Iris pigment epithelial cell (primary cell): ENCODE measurements around the gene OR2T27.
"Not testable (repeated sequence)": the region's sequence is repeated elsewhere in the genome, so short reads cannot be mapped to it uniquely, and the experiment has no call there.

ENCODE experiments used
- DNase-seq: peaks from one replicate; pipeline ENCODE4 v3.0.0-alpha.2; 2011; ENCODE audit warnings: low read depth

The OR2T27 gene

DNA sequence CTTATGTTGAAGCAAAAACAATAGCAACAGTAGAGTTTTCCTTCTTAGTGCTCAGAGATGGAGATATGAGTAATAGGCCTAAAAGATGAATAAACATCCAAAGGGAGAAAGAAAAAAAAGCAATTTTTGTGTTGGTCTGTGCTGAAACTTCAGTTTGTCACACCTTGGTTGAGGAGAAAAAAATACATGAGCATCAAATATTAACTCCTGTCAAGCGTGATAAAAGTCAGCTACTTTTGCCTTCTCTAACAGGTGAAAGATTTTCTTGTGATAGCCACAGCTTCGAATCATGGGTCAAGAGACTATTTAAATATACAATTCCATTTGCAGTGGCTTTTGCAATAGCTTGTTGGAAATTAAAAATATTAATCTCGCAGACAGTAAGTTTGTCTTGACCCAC is 14.4 kb downstream of the OR2T27 start:
- DNase-seq = not testable (repeated sequence)

DNA sequence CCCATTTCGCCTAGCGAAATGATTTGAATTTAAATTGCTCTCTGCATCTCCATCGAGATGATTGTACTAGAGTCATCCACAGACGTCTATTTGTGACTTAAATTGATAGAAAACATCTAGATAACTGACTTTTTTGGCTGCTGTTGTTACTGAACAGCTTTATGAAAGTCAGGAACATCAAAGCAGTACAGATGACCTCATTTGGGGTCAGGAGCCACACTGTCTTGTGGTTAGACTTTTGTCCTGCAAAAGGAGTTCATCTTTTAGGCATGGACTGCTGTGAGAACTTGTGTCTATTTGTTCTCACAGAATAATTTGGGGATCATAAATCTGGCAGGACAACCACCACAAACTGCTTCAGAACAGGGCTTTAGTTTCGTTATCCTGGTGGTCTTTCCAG is 15.7 kb downstream of the OR2T27 start:
- not testable (repeated sequence) for DNase-seq

DNA sequence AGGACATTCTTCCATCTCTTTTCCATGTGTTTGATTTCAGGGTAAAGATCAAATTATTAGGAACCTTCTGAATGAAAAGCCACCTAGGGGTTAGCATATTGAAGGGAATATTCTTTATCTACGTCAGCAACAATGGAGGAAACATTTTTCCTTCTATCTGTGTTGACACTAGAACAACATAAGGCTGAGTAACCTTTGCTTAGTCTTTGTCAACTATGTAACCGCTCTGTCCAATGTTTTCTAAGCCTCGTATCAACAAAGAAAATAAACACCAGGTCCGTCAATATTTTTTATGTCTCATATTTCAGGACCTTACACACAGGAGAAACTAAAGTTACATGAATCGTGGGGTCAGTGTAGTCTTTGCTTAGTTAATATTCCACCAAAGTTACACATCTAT is 18.7 kb downstream of the OR2T27 start:
- DNase-seq = not testable (repeated sequence)

DNA sequence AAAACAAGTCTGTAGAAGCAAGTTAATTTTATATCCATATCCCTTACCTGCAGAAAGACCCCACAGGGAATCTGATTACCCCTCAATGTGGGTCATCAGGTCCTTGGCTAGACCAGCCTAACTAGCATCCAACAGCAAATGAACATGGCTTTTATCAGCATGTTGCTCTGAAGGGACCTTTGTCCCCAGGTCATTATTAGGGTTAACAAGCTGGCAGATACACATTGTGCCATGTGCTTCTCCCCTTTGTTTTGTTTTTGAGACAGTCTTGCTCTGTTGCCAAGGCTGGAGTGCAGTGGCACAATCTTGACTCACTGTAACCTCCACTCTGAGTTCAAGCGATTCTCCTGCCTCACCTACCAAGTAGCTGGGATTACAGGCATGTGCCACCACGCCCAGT is 20.3 kb downstream of the OR2T27 start, which contains the start of gene OR2T11:
Gene OR2T11, minus strand, starts transcription at position 101 of the 400 bp plus-strand sequence. CDS start 7,963 bp downstream, outside the sequence.
- DNase-seq = not testable (repeated sequence)

DNA sequence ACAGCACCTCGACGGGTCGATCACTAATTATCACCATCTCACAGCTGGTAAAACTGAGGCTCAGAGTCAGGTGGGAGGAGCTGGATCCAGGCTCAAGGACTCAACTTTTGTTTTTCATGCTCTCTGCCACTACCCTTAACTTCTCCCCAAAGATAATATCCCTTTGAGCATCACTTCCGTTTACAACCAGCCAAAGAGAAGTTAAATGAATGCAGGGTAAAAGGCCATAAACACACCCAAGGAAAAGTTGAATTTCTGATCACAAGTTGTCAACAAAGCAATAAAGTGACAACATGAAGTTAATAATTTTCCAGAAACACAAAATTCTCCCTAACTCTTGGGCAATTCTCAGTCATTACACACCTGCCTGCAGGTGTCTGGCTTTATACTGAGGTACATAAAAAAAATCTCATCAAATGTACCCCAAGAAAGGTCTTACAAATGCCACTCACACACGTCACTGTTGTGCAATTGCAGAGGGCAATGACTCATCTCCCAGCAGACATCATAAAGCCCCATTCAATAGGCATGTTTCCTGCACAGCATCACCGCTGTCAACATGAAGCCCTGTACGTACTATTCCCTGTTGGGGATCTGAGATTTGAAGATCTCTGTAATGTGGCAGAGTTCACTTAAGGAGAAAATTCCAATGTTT is 23.8 kb downstream of the OR2T27 start:
- DNase-seq = peak; percentile 0

DNA sequence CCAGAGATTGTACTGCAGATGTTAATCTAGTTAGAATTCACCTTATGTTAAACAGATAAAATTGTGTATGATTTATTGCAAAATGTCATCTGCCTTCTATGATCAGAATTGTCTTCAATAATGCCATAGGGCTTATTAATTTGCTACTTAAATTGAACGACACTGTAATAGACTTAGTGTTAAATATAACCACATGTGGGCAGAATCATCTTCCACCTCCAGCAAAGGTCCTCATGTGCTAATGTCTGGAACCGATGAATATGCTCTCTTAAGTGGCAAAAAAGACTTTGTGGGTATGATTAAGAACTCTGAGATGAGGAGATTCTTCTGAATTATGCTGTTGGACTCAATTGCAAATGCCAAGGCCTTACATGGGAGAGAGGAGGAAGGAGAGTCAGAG is 24.8 kb downstream of the OR2T27 start:
- DNase-seq = no peak

DNA sequence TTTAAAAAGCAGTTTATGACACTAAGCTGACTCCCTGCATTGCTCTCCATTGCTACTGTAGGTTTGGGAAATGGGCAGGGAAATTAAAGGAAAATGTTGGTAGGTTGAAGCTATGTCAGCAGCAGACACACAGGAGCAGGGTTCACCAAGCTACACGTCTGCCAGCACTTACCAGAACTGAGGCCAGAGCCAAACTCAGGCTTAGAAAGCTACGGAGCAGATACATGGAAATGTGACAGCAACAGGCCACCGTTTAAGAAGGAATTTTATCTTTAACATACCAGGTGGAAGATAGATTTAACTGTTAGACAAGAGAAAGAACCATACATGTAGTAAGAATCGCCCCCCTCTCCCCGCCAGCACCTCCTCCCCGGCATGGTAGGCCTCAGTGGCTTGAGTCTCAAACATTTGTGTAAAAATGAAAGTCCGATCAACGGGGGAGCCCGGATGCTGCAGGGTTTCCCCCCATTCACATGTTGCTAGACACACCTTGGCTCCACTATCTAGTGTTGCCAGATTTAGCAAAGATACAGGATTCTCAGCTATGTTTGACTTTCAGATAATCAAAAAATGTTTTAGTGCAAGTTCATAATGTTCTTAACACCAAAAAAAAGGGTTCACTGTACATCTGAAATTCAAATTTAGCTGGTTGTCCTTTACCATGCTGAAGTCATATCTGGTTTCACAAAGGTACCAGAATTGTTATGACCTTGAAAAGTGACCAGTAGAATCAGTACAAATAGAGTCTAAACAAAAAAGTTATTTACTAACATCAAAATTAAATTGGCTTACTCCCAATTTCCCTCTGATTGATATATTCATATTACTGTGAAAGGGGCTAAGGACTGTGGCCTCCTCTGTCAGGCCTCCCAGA is 27.1 kb downstream of the OR2T27 start:
- no peak for DNase-seq

DNA sequence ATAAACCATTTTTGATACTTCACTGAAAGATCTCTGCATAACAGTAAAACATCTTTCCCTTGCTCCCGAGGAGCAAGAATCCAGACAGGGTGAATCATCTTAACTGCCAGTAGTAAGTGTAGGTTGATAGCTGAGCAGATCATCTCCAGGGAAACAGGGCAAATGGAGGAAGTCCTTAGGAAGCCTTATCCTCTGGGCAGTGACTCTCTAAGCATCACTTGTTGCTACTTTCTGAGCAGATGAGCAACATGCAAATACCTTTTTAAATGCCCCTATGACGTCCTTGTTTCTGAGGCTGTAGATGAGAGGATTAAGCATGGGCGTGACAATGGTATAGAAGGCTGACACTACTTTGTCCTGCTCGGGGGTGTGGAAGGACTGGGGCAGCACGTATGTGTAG is 29.4 kb downstream of the OR2T27 start:
- no peak for DNase-seq

DNA sequence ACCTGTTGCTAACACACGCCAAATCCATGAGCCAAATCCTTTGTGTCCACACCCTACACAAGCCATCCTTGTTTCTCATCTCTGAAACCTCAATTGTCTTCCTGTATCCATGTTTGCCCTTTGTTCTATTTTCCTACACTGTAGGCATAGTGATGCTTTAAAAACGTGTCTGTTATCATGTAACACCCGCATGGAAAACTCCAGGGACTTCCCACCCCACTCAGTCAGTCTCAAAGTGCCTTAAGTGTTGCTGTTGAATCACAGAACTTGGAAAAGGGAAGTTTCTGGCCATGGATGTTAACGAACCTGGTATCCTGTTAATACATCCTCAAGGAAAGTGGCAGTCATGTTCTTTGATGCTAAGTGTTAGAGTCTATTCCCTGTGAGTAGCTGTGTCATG is 30.2 kb downstream of the OR2T27 start:
- no peak for DNase-seq

DNA sequence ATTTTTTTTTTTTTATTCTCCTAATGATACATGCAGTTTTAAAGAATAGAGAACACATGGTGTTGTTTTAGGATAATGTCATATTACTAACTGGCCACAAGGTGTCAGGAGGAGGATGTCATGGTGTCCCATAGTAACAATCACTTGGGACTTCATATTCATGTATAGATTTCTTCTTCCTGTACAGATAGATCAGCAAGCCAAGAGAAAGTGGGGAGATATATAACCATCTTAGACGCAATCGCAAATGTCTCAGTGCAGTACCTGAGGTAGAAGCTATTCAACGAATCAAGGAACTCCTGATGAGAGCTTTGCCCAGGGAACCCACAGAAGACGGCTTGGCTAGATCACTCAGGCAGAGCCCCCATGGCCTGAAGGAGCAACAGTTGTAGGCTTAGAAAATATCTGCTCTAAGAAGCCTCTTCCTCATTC is 32.7 kb downstream of the OR2T27 start:
- peak; percentile 2 for DNase-seq

DNA sequence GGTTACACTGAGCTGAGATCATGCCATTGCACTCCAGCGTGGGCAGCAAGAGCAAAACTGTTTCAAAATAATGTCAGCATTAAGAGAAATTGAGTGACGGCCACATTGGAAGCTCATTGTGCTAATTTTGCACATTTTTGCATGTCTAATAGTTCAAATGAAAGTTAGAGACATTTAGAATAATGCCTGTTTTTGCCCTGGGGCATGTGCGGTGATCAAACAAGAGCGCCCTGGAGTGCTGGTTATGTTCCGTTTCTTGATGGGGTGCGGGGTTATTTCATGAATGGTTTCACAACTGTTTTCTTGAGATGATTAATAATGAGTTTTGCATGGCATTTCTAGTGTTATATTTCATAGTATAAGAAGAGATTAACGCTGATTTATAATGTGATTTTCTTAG is 33.6 kb downstream of the OR2T27 start:
- no peak for DNase-seq

DNA sequence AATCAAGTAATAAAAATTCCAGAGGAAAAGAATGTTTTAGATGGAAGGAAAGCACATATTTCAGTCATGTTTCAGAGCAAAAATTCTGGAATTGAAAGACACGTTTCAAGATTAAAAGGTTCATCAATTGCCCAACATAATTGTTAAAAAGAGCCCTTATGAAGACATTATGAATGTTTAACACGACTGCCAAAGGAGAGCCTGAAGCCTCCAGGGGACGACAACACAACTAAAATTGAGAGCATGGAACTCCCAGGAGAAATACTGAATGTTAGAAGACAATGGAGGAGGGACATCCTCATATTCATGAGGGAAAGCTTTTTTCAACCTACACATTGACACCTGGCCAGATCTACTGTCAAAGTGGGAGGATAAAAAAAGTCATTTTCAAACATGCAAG is 36.5 kb downstream of the OR2T27 start:
- DNase-seq = peak; percentile 4

DNA sequence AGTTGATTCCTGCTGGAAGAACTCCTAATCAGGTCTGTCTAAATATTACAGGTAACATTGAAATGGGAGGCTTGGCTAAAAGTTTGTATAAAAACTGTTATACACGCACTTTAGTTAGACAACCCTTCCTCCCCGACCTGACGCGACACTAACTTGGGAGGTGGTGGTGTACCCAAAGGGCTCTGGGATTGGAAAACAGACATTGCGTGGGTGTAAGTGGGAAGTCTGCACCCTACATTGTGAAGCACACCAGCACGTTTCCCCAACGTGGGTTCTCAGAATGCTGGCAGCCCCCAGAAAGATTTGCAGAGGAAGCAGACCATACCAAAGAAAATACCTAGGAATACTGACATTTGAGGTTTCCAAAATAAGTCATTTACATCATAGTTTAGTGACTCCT is 37.2 kb downstream of the OR2T27 start:
- no peak for DNase-seq

DNA sequence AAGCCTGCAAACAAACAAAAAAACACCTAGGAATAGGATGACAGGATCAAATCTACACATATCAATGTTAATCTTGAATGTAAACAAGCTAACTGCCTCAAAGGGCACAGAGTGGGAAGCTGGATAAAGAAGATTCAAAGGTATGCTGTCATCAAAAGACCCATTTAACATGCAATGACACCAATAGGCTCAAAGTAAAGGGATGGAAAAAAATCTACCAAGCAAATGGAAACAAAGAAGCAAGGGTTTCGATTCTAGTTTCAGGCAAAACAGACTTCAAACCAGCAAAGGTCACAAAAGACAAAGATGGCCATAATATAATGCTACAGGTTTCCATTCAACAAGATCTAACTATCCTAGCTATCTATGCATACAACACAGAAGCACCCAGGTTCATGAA is 41.6 kb downstream of the OR2T27 start:
- DNase-seq = no peak

DNA sequence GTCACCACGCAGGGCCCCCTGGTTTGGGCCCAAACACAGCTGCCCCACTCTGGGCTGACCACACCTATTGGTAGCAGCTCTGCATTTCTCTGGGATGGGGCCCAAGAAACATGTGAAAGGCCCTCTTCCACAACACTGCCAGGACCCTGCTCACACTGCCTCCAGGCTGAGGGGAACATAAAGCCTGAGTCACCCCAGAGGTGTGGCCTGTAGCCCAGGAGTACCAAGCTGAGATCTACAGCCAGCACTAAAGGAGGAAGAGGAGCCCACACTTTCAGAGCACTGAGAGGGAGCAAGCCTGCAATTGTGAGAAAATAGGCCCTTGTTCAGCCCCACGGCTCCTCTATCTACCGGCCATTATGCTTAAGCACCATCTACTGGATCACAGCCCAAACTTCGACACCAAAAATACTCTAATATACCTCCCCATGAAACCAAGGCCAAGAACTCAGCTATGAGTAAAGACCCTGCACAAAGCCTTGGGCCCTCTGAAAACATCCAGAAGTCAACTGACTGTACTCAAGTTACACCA is 43.4 kb downstream of the OR2T27 start:
- DNase-seq = no peak

DNA sequence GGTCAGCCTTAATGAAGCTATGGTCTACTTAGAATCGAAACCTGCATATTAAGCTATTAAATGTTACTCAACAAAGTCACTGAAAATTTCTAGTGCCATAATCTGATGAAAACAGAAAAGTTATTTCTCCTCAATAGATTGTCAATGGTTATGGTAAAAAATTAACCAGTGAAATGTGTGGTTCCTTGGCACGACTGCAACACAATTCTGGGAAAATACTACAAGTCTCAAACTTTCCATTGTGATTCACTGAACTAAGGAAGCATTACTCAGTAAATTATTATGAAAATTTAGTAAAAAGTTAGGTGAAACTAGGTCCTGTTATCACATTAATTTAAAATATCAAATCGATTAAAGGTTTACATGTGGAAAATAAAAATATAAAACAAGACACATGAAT is 45.0 kb downstream of the OR2T27 start:
- no peak for DNase-seq
